K562 (cell line): Measurements from ENCODE around the gene MAD2L1BP. TPM values are rescaled to one million over a fixed set of nuclear protein-coding genes. Genes with fewer than 3 reads are reported as not detected.
A peak's percentile ranks its signal among the peaks of the same experiment; 100 is the strongest.

Experiments
- CHD2 ChIP-seq: IDR thresholded peaks from 2 replicates; pipeline ENCODE4 v1.6.1; 2011; ENCODE audit warnings: low read depth, low read length
- HCFC1 ChIP-seq: IDR thresholded peaks from 2 replicates; pipeline ENCODE4 v1.6.1; 2012; ENCODE audit warnings: low read depth, low read length, improper control_type of control experiment
- KLF6 ChIP-seq: fragments of 250-450 bp; sonication (Bioruptor Pico); IDR thresholded peaks from 2 replicates; pipeline ENCODE4 v1.4.0; 2020; ENCODE audit warnings: mild to moderate bottlenecking, moderate library complexity, borderline replicate concordance
- POU5F1 ChIP-seq: fragments of 150-350 bp; IDR thresholded peaks from 2 replicates; pipeline ENCODE4 v1.6.1; 2014; ENCODE audit warnings: borderline replicate concordance, low read length, low read depth, mild to moderate bottlenecking; ENCODE audit not compliant: partially characterized antibody
- STAT6 ChIP-seq: sonication (generic); formaldehyde crosslinking; IDR thresholded peaks from 2 replicates; pipeline ENCODE4 v1.8.1; 2023; ENCODE audit warnings: mild to moderate bottlenecking, missing genetic modification reagents
- TAF7 ChIP-seq: fragments of 450-650 bp; IDR thresholded peaks from 2 replicates; pipeline ENCODE4 v1.6.1; 2016; ENCODE audit warnings: missing genetic modification characterization, missing compliant biosample characterization
- ZNF184 ChIP-seq: sonication (generic); formaldehyde crosslinking; IDR thresholded peaks from 2 replicates; pipeline ENCODE4 v1.5.0; 2020; ENCODE audit warnings: missing genetic modification reagents
- ZNF24 ChIP-seq: fragments of 450-650 bp; IDR thresholded peaks from 2 replicates; pipeline ENCODE4 v1.6.1; 2016
- ZNF274 ChIP-seq: IDR thresholded peaks from 2 replicates; pipeline ENCODE4 v1.6.1; 2011; ENCODE audit warnings: low read depth, mild to moderate bottlenecking, low read length, moderate library complexity, borderline replicate concordance
- ZNF551 ChIP-seq: fragments of 250-450 bp; sonication (Bioruptor Pico); IDR thresholded peaks from 2 replicates; pipeline ENCODE4 v1.5.0; 2021; ENCODE audit warnings: mild to moderate bottlenecking, moderate library complexity
- ZNF717 ChIP-seq: fragments of 250-450 bp; sonication (Bioruptor Pico); IDR thresholded peaks from 2 replicates; pipeline ENCODE4 v1.5.0; 2021
- polyA plus RNA-seq, 8 experiments: library from polyadenylated mRNA; depleted of rRNA in 4 of 8; stranded (reverse) in 5 of 8; unstranded in 3 of 8; fragments of >200 nt; fragmentation: Nextera tagmentation in 2 of 8; fragmentation: Illumina TruSeq in 1 of 8; extraction: Ambion mirVana in 2 of 8; extraction: Trizol in 1 of 8; gene quantifications; 2 replicates each; pipeline versions ENCODE4 v1.2.1 to v1.2.3, GENCODE V29; 2011 to 2014; ENCODE audit warnings: inconsistent platforms in 1 of 8, missing spikeins in 1 of 8
- total RNA-seq, 7 experiments: library from RNA; depleted of rRNA in 6 of 7; stranded (reverse); fragments of >200 nt in 6 of 7; fragmentation: Illumina TruSeq in 2 of 7; extraction: Trizol in 2 of 7; gene quantifications; 2 replicates each; pipeline versions ENCODE4 v1.2.1 to v1.2.3, GENCODE V29; 2011 to 2021; ENCODE audit warnings: low replicate concordance in 1 of 7
- TF ChIP-seq, protein P1 (sequence below): sonication (generic); formaldehyde crosslinking; IDR thresholded peaks from 2 replicates; pipeline ENCODE4 v1.8.0; 2023; ENCODE audit warnings: mild to moderate bottlenecking, missing genetic modification reagents
- TF ChIP-seq, protein P2 (sequence below): fragments of 450-650 bp; formaldehyde crosslinking; IDR thresholded peaks from 2 replicates; pipeline ENCODE4 v1.4.0; 2022; ENCODE audit warnings: mild to moderate bottlenecking, moderate library complexity
- TF ChIP-seq, protein P3 (sequence below): fragments of 450-650 bp; IDR thresholded peaks from 2 replicates; pipeline ENCODE4 v1.6.1; 2018; ENCODE audit warnings: mild to moderate bottlenecking, low read depth; ENCODE audit not compliant: partially characterized antibody
- TF ChIP-seq, protein P4 (sequence below), 2 experiments: IDR thresholded peaks in 1 of 2; conservative IDR thresholded peaks in 1 of 2; 2 replicates each; pipeline ENCODE4 v1.6.1; 2016; ENCODE audit warnings: low read depth in 2 of 2, mild to moderate bottlenecking in 1 of 2, missing compliant biosample characterization in 1 of 2, missing genetic modification characterization in 1 of 2, moderate library complexity in 1 of 2

MAD2L1BP gene
- total and polyA plus RNA-seq, 9 of the 15 experiments (the other 6 are each of a cell fraction or from before 2014, with no cell fraction given) = 69.7 to 321 (median 111) TPM

GRCh38 chr6:43630980-43631619, 4.5 kb upstream of the MAD2L1BP start (continued):
- TF ChIP-seq STAT6 (CRISPR knock-in tag) = no peak
- TF ChIP-seq, protein P1, sequence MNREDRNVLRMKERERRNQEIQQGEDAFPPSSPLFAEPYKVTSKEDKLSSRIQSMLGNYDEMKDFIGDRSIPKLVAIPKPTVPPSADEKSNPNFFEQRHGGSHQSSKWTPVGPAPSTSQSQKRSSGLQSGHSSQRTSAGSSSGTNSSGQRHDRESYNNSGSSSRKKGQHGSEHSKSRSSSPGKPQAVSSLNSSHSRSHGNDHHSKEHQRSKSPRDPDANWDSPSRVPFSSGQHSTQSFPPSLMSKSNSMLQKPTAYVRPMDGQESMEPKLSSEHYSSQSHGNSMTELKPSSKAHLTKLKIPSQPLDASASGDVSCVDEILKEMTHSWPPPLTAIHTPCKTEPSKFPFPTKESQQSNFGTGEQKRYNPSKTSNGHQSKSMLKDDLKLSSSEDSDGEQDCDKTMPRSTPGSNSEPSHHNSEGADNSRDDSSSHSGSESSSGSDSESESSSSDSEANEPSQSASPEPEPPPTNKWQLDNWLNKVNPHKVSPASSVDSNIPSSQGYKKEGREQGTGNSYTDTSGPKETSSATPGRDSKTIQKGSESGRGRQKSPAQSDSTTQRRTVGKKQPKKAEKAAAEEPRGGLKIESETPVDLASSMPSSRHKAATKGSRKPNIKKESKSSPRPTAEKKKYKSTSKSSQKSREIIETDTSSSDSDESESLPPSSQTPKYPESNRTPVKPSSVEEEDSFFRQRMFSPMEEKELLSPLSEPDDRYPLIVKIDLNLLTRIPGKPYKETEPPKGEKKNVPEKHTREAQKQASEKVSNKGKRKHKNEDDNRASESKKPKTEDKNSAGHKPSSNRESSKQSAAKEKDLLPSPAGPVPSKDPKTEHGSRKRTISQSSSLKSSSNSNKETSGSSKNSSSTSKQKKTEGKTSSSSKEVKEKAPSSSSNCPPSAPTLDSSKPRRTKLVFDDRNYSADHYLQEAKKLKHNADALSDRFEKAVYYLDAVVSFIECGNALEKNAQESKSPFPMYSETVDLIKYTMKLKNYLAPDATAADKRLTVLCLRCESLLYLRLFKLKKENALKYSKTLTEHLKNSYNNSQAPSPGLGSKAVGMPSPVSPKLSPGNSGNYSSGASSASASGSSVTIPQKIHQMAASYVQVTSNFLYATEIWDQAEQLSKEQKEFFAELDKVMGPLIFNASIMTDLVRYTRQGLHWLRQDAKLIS (CRISPR knock-in tag) = peak; percentile 84
- TF ChIP-seq ZNF184 (CRISPR knock-in tag) = no peak
- TF ChIP-seq, protein P2, sequence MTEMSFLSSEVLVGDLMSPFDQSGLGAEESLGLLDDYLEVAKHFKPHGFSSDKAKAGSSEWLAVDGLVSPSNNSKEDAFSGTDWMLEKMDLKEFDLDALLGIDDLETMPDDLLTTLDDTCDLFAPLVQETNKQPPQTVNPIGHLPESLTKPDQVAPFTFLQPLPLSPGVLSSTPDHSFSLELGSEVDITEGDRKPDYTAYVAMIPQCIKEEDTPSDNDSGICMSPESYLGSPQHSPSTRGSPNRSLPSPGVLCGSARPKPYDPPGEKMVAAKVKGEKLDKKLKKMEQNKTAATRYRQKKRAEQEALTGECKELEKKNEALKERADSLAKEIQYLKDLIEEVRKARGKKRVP (CRISPR knock-in tag) = peak; percentile 81
- TF ChIP-seq, protein P3, sequence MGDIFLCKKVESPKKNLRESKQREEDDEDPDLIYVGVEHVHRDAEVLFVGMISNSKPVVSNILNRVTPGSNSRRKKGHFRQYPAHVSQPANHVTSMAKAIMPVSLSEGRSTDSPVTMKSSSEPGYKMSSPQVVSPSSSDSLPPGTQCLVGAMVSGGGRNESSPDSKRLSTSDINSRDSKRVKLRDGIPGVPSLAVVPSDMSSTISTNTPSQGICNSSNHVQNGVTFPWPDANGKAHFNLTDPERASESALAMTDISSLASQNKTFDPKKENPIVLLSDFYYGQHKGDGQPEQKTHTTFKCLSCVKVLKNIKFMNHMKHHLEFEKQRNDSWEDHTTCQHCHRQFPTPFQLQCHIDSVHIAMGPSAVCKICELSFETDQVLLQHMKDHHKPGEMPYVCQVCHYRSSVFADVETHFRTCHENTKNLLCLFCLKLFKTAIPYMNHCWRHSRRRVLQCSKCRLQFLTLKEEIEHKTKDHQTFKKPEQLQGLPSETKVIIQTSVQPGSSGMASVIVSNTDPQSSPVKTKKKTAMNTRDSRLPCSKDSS = no peak
- TF ChIP-seq, protein P4, sequence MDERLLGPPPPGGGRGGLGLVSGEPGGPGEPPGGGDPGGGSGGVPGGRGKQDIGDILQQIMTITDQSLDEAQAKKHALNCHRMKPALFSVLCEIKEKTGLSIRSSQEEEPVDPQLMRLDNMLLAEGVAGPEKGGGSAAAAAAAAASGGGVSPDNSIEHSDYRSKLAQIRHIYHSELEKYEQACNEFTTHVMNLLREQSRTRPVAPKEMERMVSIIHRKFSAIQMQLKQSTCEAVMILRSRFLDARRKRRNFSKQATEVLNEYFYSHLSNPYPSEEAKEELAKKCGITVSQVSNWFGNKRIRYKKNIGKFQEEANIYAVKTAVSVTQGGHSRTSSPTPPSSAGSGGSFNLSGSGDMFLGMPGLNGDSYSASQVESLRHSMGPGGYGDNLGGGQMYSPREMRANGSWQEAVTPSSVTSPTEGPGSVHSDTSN (CRISPR knock-in tag; IDR thresholded peaks at IDR 0.05; ENCODE audit: low read depth) = peak; percentile 76
- TF ChIP-seq, protein P4 (tag; conservative IDR thresholded peaks at IDR 0.05; ENCODE audit: low read depth) = peak; percentile 85
- peak; percentile 74 for TF ChIP-seq TAF7
- no peak for TF ChIP-seq ZNF551 (CRISPR knock-in tag)
- TF ChIP-seq ZNF717 = no peak
- TF ChIP-seq KLF6 = peak; percentile 87; the same call in 1 of the 2 replicates
- TF ChIP-seq ZNF24 = peak; percentile 72; the same call in 1 of the 2 replicates
- peak; percentile 44; the same call in 1 of the 2 replicates for TF ChIP-seq HCFC1
- TF ChIP-seq CHD2 = peak; percentile 43; the same call in 1 of the 2 replicates
- peak; percentile 80; the same call in 1 of the 2 replicates for TF ChIP-seq ZNF274
- TF ChIP-seq POU5F1 = no peak
